HG03354 (cell line): ENCODE results near the gene PLCB4.

Source experiments
- ATAC-seq: cut with Tn5 transposase; IDR thresholded peaks from one replicate; pipeline ENCODE4 v1.9.1; 2021; ENCODE audit warnings: mild to moderate bottlenecking; ENCODE audit not compliant: unreplicated experiment, poor library complexity, severe bottlenecking

The PLCB4 gene

GRCh38 chr20:9454791-9455190, 385.9 kb downstream of the PLCB4 start:
- ATAC-seq, result no peak

GRCh38 chr20:9457136-9457535, 388.2 kb downstream of the PLCB4 start:
- no peak for ATAC-seq

GRCh38 chr20:9458138-9458796, 389.4 kb downstream of the PLCB4 start:
- peak; percentile 57 for ATAC-seq

- no peak for ATAC-seq
Measured at GRCh38 chr20:9460518-9460917, 391.6 kb downstream of the PLCB4 start.

- ATAC-seq, result peak; percentile 61
Measured at GRCh38 chr20:9467995-9468394, 399.1 kb downstream of the PLCB4 start.

GRCh38 chr20:9474835-9475415, 406.0 kb downstream of the PLCB4 start:
- ATAC-seq, result no peak

- no peak for ATAC-seq
Measured at GRCh38 chr20:9475456-9475855, 406.6 kb downstream of the PLCB4 start.

GRCh38 chr20:9476174-9476573, 407.3 kb downstream of the PLCB4 start:
- ATAC-seq, result no peak

GRCh38 chr20:9476637-9477036, 407.8 kb downstream of the PLCB4 start:
- no peak for ATAC-seq

- ATAC-seq, result no peak
Measured at GRCh38 chr20:9478771-9479170, 409.9 kb downstream of the PLCB4 start.

- ATAC-seq, result no peak
Measured at GRCh38 chr20:9480066-9480465, 411.2 kb downstream of the PLCB4 start.

GRCh38 chr20:9482180-9482579, 413.3 kb downstream of the PLCB4 start:
- no peak for ATAC-seq

GRCh38 chr20:9483131-9483530, 414.2 kb downstream of the PLCB4 start:
- ATAC-seq, result no peak

GRCh38 chr20:9485614-9486340, 416.9 kb downstream of the PLCB4 start:
- ATAC-seq, result no peak

GRCh38 chr20:9487231-9487630, 418.3 kb downstream of the PLCB4 start:
- ATAC-seq, result no peak

- ATAC-seq, result no peak
Measured at GRCh38 chr20:9488063-9488462, 419.2 kb downstream of the PLCB4 start.

GRCh38 chr20:9490161-9490560, 421.3 kb downstream of the PLCB4 start:
- ATAC-seq, result no peak

GRCh38 chr20:9490631-9491030, 421.7 kb downstream of the PLCB4 start:
- ATAC-seq, result no peak

- ATAC-seq, result no peak
Measured at GRCh38 chr20:9491324-9491723, 422.4 kb downstream of the PLCB4 start.

- no peak for ATAC-seq
Measured at GRCh38 chr20:9492067-9492466, 423.2 kb downstream of the PLCB4 start.

GRCh38 chr20:9493803-9494202, 424.9 kb downstream of the PLCB4 start:
- no peak for ATAC-seq
